UCSD-AML1 (cell line): Measurements from ENCODE around the gene ARAP3.

Experiments used
- DNase-seq: peaks from one replicate; lab custom pipeline; 2025; ENCODE audit not compliant: unreplicated experiment; lab: John Stamatoyannopoulos, UW

Gene ARAP3

DNA sequence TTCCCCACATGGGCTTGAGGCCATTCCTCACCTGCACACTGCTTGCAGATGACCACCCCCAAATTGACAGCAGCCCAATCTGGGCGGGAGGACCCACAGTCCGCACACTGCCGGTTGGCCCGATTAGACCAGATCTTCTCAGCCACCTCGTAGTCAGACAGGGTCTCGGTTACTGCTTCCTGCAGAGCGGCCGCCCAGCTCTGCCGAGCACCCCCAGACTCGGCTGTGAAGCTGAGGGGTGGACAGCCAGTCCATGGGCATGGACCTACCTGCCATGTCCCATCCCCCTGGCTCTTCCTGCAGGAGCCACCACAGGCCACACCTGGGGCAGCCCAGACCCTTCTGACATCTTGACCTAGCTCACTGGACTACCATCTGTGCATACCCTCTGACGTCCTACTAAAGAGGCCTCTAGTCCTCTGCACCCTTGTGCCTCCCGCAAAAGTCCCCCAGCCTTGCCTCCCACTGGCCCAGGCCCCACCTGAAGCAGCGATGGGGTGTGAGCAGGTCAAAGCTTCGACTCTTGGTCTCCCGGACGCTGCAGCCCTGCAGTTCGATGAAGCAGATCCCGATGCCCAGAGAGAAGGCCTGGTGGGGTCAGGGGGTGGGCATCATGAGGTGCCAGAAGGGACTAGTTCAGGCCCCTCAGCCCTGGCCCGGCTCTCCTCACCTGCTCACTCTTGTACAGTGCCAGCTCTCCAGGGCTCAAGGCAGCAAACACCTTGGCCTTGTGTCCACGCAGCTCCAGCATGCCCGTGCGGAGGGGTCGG is 9.8 kb downstream of the ARAP3 start:
- DNase-seq: no peak

DNA sequence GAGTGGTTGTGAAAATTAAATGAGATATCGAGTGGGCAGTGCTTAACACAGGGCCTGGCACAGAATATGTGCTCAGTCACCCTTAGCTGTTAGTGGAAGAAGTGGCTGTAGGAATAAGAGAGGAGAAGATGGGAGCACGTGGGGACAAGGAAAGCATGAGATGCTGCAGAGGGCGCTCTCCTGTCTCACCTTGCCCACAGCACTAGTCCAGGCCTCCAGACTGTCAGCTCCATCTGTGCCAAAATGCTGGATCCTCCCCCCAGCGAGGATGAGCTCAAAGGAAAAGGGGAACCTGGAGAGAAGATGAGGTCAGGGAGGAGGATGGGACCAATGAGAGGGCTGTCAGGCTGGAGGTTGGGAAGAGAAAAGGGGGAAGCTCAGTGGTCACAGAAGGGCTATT is 12.5 kb downstream of the ARAP3 start:
- no peak for DNase-seq

DNA sequence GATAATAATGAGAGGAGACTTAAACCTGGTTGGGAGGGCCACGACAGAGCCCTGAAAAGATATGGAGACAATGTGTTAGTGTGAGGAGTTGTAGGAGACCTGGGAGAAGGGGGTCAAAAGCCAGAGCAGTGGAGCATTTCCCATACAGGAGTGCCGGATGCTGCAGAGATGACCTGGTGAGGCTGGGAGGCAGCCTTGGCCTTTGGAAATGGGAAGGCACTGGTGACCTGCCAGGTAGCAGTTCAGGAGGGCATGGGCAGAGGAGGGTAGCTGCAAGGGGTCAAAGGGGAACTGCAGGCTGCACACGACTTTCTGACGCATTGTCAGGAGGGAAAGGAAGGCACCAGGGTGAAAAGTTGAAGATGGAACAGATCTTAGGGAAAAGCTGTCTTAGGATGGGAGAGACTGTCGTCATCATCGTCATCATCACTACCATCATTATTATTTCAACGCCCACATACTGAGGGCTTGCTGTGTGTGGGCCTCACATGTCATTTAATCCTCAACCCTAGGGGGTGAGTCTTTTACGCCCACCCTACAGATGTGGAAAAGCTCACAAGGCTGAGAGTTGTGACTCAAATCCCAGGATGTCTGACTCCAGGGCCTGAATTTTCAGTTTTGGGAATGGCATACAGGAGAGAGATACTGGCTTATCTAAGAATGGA is 13.3 kb downstream of the ARAP3 start:
- DNase-seq: no peak

DNA sequence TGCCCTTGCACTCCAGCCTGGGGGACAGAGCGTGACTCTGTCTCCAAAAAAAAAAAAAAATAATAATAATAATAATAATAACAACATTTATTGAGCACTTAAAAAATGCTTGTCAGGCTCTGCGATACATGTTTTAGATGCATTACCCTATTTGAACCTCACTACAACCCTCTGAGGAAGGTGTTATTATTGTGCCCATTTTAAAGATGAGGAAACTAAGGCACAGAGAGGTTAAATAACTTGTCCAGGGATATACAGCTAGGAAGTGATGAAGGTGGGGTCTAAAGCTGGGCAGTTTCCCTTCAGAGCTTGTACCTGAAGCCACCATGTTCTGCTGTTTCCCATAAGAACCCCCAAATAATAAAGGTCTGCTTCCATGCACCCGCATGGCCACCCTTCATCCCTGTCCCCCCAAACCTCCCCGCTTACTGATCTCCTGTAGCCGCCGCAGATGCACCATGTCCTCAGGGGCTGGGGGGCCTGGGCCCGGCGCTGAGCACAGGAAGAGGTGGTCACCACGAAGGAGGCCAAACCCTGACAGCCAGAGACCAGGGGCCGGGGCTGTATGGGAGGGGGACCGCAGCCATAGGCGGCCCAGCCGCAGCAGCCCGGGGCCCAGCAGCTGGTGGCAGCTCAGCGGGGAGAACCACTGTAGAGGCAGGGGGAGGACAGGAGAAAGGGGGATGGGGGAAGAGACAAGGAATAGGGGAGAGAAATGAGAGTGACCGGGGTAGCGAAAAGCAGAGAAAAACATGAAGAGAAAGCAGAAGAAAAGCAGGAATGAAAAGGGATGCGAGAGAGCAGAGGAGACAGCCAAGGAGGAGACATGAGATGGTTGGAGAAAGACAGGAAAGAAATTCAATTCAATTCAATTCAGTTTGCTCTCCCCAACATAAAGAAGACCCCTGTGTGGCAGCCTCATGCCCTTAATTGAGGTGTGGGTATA is 15.8 kb downstream of the ARAP3 start:
- DNase-seq: no peak

DNA sequence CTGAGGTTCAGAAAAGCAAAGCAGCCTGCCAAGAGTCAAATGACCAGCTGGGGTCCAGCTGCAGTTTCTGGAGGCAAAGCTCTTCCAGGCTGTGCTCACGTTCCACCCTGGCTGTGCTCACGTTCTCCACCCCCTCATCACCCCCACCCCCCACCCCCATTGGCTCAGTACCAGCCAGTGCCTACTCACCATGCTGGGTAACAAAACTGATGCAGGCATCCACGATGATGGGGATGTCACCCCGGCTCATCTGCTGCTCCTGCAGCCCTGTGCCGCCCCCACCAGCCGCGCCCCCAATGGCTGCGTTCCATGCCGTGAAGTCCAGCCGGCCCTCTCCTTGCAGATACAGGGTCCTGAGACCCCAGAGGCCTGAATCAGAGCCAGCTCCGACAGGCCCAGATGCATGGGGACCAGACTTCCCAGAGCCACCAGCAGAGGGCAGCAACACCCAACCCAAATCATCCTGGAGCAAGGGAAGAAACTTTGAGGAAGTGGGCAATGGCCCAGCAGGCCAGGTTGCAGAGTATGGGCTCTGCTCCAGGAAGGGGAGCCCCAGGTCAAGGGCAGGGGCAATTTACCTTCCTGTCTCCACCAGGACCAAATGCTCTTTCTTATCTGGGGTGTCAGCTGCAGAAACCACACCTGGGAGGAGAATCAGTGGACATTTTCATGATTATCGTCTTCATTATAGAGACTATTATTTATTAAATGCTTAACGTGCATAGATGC is 17.1 kb downstream of the ARAP3 start:
- DNase-seq: peak; percentile 81

DNA sequence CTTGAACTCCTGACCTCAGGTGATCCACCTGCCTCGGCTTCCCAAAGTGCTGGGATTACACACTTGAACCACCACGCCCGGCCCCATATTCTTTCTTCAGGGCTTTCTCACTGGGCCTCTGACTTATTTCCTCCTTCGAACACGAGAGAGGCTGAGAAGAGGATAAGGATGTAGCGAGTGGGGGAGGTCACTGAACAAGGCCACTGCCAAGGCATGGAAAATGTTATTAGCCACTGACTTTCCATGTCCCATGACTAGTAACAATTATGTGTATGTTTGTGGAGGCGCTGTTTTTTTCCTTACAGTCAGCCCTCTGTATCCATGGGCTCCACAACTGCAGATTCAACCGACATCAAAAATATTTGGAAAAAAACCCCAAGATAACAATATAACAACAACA is 18.5 kb downstream of the ARAP3 start:
- no peak for DNase-seq

DNA sequence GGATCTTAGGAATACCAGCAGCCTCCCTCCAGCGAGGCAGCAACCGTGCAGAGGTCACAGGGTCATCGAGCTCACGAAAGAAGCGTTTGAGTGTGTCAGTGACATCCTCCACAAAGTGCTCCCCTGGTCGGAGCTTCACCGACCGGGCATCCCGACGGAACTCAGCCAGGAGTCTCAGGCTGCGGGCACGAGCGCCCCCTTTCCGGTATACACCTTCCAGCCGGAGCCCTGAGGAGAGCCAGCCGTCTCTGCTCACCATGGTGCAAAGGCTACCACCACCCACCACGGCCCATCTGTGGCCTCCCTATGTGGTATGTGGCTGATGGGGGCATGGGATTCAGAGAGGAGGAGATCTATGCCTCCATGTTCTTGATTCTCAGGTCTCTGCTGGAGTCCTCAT is 20.0 kb downstream of the ARAP3 start:
- no peak for DNase-seq

DNA sequence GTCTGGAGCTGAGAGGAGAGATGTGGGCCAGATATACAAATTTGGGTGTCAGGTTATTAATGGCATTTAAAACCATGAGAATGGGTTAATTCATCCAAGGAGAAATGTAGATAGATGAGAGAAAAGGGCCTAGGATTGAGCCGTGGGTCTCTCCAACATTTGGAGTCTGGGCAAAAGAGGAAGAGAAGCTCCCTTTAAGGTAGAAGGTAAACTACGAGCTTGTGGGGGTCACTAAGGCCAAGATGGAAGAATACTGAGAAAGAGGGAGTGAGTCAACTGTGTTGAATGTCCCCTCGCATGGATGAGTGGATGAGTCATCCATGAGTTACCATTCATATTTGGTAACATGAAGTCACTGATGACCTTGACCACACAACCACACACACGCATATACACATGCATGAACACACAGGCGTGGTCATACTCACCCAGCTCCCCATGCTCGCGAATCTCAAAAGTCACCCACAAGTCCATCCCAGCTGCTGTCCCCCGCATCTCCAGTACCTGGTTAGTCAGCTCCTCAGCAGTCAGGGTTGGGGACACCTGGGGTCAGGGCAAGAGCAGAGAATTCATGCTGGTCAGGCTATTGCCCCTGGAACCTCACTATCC is 24.0 kb downstream of the ARAP3 start:
- DNase-seq: no peak

DNA sequence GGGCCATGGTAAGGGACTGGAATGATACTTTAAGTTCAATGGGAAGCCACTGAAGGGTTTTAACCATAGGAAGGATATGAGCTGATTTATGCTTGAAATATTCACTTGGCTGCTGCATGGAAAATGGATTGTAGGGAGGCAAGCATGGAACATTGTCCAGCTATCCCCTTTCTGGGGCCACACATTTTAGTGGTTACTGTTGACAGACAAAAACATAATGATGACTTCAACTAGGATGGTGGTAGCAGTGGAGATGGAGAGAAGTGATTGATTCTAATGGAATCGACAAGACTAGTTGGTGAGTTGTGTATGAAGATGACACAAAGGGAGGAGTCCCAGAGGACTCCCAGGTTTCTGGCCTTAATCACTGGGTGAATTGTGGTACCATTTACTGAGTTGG is 24.6 kb downstream of the ARAP3 start:
- DNase-seq: no peak

DNA sequence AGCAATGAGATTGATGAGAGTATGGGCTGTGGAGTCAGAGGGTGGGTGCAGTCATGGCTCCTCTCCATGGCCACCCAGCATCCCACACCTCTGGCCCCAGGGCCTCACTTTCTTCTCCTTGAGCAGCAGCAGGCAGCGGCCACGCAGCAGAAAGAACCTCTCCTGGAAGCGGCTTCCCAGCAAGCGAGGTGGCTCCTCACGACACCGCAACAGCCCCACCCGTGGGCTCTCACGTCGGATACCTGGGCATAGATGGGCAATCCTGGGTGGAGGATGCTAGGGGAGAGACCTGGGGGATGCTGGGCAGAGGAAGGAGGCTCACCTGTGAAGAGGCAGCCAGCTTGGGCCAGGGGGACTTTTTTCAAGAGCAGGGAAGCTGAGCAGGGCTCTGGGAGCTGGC is 25.6 kb downstream of the ARAP3 start:
- DNase-seq: no peak

DNA sequence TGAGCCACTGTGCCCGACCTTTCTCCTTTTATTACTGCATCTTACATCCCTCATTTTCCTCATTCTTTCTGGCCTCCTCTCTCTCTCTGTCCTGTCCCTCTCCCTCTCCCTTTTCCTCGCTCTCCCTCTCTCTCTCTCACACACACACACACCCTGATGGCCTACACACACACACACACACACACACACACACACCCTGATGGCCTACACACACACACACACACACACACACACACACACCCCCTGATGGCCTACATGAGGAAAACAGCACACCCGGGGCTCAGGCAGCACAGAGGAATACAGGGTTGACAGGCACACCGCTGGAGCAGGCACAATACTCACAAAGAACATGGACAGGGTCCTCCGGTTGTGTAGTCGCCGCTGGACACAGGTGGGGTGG is 27.0 kb downstream of the ARAP3 start:
- DNase-seq: no peak

DNA sequence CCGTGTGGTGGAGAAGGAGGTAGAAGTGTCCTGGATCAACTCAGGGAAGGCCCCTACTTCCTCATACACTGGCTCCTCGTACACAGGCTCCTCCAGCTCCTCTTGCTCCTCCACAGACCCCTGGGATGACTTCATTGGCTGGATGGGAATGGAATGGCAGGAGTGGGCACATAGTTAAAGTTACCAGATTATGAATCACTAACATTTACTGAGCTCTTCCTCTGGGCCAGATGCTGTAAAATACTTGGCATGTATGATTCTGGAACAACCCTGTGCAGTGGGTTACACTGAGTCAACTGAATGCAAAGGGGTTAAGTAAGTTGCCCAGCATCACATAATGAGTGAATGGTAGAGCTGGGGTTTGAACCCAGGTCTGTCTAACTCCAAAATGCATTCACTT is 27.7 kb downstream of the ARAP3 start:
- no peak for DNase-seq

DNA sequence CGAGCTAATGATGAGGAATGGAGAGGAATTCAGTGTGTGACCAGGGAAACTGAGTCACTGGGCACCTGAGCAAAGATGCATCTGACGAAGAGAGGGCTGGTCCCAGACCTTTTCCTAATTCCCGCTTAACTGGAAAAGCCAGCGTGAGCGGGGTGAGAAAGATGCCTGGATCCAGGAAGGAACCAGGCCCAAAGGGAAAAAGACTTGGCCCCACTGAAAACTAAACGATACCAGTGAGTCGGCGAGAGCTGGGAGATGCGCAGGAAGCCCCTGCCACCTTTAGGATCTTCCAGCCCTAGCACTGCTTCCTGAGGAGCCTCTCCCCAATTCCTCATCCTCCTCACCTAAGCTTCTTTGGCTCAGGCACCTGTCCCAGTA is 30.3 kb downstream of the ARAP3 start:
- DNase-seq: no peak

DNA sequence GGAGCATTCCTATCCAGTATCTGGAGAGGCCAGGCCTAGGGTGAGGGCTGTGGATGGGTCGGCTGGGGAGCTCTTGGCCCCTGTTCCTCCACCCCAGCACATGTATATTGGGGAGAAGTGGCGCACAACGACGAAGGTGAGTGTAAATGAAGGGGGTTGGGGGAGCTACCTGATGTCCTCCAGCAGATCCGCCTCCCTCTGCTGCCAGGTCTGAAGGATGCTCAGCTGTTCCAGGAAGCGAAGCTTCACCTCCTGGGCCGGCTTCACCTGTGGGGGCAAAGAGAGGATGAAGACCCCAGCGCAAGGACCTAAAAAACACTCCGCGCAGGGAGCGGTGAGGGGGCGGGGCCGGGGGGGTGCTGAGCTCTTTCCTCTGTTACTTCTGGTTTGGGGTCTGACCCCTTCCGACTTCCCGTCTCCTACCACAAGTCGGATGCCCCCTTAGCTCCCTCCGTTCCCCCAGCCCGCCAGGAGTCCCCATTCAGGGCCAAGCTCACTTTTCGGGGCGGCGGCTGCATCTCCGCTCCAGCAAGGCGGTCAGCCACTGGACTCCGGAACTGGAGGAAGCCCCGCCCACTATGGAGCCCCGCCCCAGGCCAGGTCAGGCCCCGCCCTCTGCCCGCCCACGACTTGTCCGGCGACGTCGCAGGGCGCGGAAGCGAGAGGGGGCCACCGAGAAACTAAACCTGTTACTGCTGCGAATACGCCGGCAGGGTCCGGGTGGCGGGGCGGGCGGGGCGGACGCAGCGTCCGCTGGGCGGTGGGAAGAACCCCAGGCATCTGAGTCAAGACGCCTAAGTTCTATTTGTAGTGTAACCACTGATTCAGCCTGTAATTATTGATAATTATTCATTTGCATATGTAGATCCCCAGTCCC is 30.9 kb downstream of the ARAP3 start, which contains the start of gene FCHSD1:
Gene FCHSD1, minus strand, starts transcription at position 568 of the 877 bp plus-strand sequence. Its CDS starts 50 bp downstream, at position 518.
- DNase-seq: peak; percentile 74

DNA sequence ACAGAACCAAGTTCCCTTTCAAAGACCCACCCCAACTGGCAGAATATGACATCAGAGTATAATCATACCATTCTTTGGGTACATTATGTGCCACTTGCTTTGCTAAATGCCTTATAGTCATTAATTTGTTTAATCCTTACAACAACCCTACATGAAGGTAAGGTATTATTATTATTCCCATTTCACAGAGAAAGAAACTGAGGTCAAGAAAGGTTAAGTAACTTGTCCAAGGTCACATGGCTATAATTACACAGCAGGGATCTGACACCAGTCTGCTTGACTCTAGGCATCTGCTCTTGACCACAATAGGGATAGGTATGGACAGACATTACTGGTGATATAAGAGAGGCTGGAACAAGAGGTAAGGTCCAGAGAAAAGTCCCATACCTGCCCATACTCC is 32.1 kb downstream of the ARAP3 start:
- no peak for DNase-seq

DNA sequence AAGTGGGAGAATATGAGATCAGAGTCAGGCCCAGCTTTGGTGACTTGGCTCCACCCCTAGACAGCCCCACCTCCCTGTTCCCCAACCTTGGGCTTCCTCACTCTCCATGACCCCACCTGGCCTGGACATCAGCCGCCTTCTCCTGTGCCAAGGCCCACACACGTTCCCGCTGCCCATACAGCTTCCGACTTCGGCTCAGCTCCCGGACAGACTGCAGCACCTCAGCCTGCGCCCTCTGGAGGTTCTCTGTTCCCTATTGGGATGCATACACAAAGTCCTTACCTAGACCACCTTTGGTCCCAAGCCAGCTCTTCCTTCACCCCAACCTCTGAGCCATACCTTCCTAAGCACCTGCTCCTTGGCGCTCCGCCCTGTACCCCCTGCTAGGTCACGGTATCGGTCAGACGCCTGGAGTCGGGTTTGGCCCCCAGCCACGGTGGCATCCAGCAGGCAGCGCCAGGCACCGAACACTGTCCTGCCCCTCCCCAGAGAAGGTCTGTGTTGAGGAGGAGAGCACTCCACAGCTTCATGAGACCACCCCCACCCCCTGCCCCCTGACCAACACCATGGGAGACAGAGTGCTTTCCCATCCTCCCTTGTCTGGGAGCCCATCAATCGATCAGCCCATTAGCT is 32.9 kb downstream of the ARAP3 start:
- DNase-seq: no peak

DNA sequence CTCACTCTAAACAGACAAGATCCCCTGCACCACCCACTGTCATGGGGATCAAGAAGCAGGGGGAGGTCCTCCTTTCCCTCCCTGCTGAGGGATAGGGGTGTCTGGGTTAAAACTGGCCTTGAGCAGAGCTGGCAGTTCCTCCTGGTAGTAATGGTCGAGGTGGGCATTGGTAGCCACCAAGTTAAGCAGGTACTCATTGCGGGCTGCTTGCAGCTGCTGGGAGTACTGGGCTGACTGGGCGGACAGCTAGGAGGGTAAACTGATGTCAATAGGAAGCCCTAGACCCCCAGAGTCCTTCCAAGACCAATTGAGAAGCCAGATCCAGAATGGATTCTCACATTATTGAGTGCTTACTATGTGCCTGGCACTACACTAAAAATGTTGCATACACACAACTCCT is 34.2 kb downstream of the ARAP3 start:
- DNase-seq: no peak

DNA sequence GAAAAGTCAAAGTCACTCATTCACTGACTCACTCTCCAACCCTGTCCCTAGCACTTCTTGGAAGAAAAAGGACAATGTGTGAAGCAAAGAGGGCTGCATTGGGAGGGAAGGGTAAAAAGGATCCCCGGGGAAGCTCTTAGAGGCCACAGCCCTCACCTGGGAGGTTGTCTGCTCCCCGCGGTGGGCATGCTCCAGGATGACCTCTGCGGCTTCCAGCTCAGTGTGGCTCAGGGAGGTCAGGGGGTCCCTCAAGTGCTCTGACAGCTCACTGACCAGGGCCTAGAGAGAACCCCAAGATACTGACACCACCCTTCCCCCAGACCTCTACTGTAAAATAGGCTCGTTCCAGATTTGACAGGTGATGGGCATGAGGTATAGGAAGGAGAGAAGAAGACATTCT is 34.8 kb downstream of the ARAP3 start:
- DNase-seq: no peak

DNA sequence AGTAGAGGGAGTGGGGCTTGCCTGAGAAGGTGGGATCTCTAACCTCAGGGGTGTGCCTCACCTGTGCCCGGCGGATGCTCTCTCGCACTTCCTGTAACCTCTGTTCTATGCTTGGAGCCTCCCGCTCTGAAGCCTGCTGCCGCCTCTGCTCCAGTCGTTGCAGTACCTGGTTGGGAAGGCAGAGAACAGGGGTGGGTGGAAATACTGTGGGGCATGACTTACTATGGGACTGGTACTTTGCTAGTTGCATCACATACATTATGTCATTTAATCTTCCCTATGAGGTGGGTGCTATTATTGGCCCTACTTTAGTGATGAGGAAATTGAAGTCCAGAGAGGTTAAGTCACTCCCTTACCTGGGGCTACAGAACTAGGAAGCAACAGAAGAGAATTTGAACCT is 36.0 kb downstream of the ARAP3 start:
- no peak for DNase-seq
